Right lobe of liver (tissue), 4 donors: ENCODE measurements around the gene NEU1.
"Not testable (repeated sequence)": the region's sequence is repeated elsewhere in the genome, so short reads cannot be mapped to it uniquely, and the experiment has no call there.

Source experiments
- CTCF ChIP-seq, 4 donors: fragments of 200-600 bp in 3 of 4; fragments of 450-650 bp in 1 of 4; IDR thresholded peaks; one replicate each; pipeline versions ENCODE4 v1.5.1 to v1.8.0; 2016 to 2022; ENCODE audit warnings: antibody characterized with exemption in 4 of 4, mild to moderate bottlenecking in 2 of 4
- POLR2A ChIP-seq: fragments of 450-650 bp; IDR thresholded peaks from one replicate; pipeline ENCODE4 v1.6.1; 2017; ENCODE audit warnings: antibody characterized with exemption, mild to moderate bottlenecking
- donor health status: DM: no; HTN: no; CAD: no.
- donor health status: DM: no; HTN: no; CAD: no.
- donor health status: DM: no; HTN: yes; CAD: no.

GRCh38 chr6:31864123-31864562 lies 1.5 kb upstream of the NEU1 start:
- TF ChIP-seq CTCF (IDR thresholded peaks at IDR 0.05); POLR2A: not testable (repeated sequence)
